Measurements from ENCODE around the gene PTTG2. TPM values are rescaled to one million over a fixed set of nuclear protein-coding genes. Genes with fewer than 3 reads are reported as not detected.

The PTTG2 gene
- total RNA-seq, 4 donors from 2014 or later, result 2.1 TPM; not detected in 3

DNA sequence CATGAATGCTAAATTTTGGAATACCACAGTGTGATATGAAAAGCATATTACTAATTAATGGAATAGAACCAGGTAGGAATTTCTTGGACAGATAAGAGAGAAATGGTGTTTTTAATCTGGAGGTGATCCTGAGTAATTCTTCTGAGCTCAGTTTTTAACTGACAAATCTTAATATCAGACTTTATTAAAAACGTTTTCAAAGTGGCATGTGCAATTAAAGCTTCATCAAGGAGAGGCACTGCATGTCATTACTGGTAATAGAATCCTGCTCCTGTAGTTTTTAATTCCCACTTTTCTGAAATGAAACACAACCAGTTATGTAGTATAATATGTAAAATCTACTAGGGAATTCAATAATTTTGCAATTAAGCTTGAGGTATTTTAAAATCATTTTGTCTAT lies 7.0 kb upstream of the PTTG2 start:
- ATAC-seq (no peak), DNase-seq (no peak)
- TF ChIP-seq, protein P1, sequence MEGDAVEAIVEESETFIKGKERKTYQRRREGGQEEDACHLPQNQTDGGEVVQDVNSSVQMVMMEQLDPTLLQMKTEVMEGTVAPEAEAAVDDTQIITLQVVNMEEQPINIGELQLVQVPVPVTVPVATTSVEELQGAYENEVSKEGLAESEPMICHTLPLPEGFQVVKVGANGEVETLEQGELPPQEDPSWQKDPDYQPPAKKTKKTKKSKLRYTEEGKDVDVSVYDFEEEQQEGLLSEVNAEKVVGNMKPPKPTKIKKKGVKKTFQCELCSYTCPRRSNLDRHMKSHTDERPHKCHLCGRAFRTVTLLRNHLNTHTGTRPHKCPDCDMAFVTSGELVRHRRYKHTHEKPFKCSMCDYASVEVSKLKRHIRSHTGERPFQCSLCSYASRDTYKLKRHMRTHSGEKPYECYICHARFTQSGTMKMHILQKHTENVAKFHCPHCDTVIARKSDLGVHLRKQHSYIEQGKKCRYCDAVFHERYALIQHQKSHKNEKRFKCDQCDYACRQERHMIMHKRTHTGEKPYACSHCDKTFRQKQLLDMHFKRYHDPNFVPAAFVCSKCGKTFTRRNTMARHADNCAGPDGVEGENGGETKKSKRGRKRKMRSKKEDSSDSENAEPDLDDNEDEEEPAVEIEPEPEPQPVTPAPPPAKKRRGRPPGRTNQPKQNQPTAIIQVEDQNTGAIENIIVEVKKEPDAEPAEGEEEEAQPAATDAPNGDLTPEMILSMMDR (IDR thresholded peaks at IDR 0.05 in 4 of 5, conservative IDR thresholded peaks at IDR 0.05 in 1 of 5), result no peak
- TF ChIP-seq POLR2A (IDR thresholded peaks at IDR 0.05), result no peak
- H3K4me3 ChIP-seq, result no peak overlapping the region
- in situ Hi-C loops (cut with MboI; ENCODE audit: low sequenced_read_pairs in 4 of 4), result no loop called here
- H3K9me3 ChIP-seq, result no peaks in the 10 kb centered on the region
- H3K27me3 ChIP-seq, result no peaks in the 10 kb centered on the region
- H3K27ac ChIP-seq, result no peak overlapping the region
- intact Hi-C loops (cut with DNase I; ENCODE audit: low total_unique reads), result no loop called here
- H3K4me1 ChIP-seq, result peaks cover 9 to 16% of the 10 kb centered on the region in 2 donors
- no peaks in the 10 kb centered on the region for H3K36me3 ChIP-seq

DNA sequence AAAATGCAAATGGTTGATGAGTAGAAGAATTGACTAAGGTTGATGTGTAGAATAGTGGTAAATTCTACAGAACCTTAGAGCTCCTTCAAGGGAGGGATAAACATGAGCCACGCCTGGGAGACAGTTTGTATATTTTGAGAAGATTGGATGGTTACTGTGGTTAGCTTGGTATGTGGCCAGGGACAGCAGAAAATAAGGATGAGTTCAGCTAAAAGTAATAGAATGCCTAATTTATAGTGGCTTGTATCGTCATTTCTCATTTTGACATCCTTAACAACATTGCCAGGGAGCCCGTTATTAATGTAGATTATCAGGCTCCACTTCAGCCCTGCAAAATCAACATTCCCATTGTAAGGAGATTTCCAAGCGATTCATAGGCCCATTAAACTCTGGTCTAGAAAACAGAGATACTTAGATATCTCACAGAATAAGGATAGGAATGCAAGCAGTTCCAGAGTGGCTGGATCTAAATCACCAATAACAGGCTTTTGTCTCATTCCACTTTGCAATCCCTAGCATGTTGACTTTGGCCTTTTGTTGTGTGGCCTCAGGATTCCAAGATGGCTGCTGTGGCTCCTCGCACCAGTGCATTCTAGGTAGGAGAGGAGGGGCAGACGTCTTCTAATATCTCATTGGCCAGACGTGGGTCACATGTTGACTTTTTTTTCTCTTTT lies 6.4 kb upstream of the PTTG2 start:
- intact Hi-C loops (cut with DNase I; ENCODE audit: low total_unique reads), result no loop called here

DNA sequence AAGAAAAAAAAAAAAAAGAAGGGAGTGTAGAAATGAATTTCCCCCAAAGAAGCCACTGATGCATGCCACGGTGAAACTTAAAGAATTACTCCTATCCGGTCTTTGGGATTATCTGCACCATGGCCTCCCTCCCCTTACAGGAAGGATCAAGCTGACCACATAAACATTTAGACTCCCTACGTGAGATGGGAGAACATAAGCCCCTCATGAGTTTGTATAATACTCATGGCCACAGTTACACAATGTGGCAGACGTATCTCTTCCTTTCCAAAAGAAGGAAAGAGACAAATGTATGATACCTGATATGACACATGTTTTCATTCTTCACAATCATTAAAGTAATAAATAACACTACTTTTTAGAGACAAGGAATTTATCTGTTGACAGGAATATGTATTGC lies 3.3 kb upstream of the PTTG2 start:
- Histone ChIP-seq H3K36me3 (no peaks in the 10 kb centered on the region), H3K9me3 (no peaks in the 10 kb centered on the region), H3K27ac (no peak overlapping the region), H3K4me3 (no peak overlapping the region), H3K27me3 (no peaks in the 10 kb centered on the region), H3K4me1 (peaks cover 0 to 5% of the 10 kb centered on the region in 2 donors)
- TF ChIP-seq POLR2A (IDR thresholded peaks at IDR 0.05), result no peak
- TF ChIP-seq, protein P1 (IDR thresholded peaks at IDR 0.05 in 4 of 5, conservative IDR thresholded peaks at IDR 0.05 in 1 of 5), result no peak
- in situ Hi-C loops (cut with MboI; ENCODE audit: low sequenced_read_pairs in 4 of 4) (no loop called here), intact Hi-C loops (cut with DNase I; ENCODE audit: low total_unique reads) (no loop called here)
- DNase-seq (no peak), ATAC-seq (no peak)

More for the DNA sequence above, 6.4 kb upstream of the PTTG2 start:
- DNase-seq, result no peak
- peaks cover 7 to 11% of the 10 kb centered on the region in 2 donors for H3K4me1 ChIP-seq
- no peak overlapping the region for H3K27ac ChIP-seq
- ATAC-seq, result no peak
- no peak overlapping the region for H3K4me3 ChIP-seq
- in situ Hi-C loops (cut with MboI; ENCODE audit: low sequenced_read_pairs in 4 of 4), result no loop called here
- H3K27me3 ChIP-seq, result no peaks in the 10 kb centered on the region
- H3K36me3 ChIP-seq, result no peaks in the 10 kb centered on the region
- H3K9me3 ChIP-seq, result no peaks in the 10 kb centered on the region
- TF ChIP-seq, protein P1 (IDR thresholded peaks at IDR 0.05 in 4 of 5, conservative IDR thresholded peaks at IDR 0.05 in 1 of 5), result no peak
- no peak for TF ChIP-seq POLR2A (IDR thresholded peaks at IDR 0.05)

DNA sequence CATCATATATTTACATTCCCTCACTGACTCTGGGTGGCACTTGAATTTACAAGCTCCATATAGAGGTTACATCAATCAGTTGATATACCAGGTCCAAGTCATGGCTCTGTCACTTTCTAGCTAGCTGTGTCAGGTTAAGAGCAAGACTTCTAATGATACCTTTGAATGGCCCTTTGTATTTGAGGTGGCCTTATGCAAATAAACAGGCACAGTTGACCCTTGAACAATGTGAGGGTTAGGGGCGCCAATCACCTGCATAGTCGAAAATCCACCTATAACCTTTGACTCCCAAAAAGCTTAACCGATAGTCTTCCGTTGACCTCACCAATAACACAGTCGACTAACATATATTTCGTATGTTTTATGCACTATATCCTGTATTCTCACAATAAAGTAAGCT lies 1.3 kb upstream of the PTTG2 start:
- in situ Hi-C loops (cut with MboI; ENCODE audit: low sequenced_read_pairs in 4 of 4), result no loop called here

More for the DNA sequence above, 1.3 kb upstream of the PTTG2 start:
- DNase-seq, result no peak
- Histone ChIP-seq H3K9me3 (no peaks in the 10 kb centered on the region), H3K4me3 (no peak overlapping the region), H3K27me3 (no peaks in the 10 kb centered on the region), H3K27ac (no peak overlapping the region), H3K4me1 (peaks cover 0 to 6% of the 10 kb centered on the region in 2 donors), H3K36me3 (no peaks in the 10 kb centered on the region)
- TF ChIP-seq, protein P1 (IDR thresholded peaks at IDR 0.05 in 4 of 5, conservative IDR thresholded peaks at IDR 0.05 in 1 of 5), result no peak
- no peak for TF ChIP-seq POLR2A (IDR thresholded peaks at IDR 0.05)
- ATAC-seq, result no peak
- intact Hi-C loops (cut with DNase I; ENCODE audit: low total_unique reads), result no loop called here
